SU-DHL-6 (cell line): ENCODE measurements around the gene AVPR2.

Source experiments
- EZH2phosphoT487 ChIP-seq: fragments of 200-600 bp; sonication (generic), shearing (Covaris generic); conservative IDR thresholded peaks from 2 replicates; pipeline ENCODE4 v1.6.1; 2018; ENCODE audit warnings: mild to moderate bottlenecking, antibody characterized with exemption, low read length, moderate library complexity, mixed read lengths
- TF ChIP-seq, protein P1 (sequence below): fragments of 200-600 bp; sonication (generic); IDR thresholded peaks from one replicate; pipeline ENCODE4 v1.5.1; 2017; ENCODE audit warnings: antibody characterized with exemption, mild to moderate bottlenecking, low read length, moderate library complexity; ENCODE audit not compliant: insufficient read depth, poor library complexity, severe bottlenecking

DNA sequence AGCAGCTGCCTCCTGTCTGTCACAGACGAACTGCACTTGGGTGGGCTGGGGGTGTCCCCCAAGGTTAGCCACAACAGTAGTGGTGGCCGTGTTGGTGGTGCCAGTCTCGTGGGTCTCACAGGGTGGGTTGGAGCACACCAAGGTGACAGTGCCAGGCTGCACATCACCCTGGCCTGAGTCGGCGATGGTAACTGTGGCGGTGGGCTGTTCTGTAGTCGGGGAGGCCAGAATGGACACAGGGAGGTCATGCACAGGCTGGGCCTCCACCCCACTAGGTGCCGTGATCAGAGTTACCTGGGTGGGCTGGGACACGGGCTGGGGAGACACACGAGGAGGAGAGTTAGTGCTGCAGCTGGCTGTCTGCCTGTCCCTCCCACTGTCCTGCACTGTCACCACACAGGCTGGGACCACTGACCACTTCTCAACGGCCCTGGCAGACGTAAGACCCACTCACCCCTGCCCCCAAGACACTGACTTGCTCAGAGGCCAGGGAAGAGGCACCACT, 50.8 kb downstream of the AVPR2 start:
- TF ChIP-seq, protein P1, sequence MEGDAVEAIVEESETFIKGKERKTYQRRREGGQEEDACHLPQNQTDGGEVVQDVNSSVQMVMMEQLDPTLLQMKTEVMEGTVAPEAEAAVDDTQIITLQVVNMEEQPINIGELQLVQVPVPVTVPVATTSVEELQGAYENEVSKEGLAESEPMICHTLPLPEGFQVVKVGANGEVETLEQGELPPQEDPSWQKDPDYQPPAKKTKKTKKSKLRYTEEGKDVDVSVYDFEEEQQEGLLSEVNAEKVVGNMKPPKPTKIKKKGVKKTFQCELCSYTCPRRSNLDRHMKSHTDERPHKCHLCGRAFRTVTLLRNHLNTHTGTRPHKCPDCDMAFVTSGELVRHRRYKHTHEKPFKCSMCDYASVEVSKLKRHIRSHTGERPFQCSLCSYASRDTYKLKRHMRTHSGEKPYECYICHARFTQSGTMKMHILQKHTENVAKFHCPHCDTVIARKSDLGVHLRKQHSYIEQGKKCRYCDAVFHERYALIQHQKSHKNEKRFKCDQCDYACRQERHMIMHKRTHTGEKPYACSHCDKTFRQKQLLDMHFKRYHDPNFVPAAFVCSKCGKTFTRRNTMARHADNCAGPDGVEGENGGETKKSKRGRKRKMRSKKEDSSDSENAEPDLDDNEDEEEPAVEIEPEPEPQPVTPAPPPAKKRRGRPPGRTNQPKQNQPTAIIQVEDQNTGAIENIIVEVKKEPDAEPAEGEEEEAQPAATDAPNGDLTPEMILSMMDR: no peak
- no peak for TF ChIP-seq EZH2phosphoT487
